ENCODE results near the gene PPP1R3D.

PPP1R3D gene, protein sequence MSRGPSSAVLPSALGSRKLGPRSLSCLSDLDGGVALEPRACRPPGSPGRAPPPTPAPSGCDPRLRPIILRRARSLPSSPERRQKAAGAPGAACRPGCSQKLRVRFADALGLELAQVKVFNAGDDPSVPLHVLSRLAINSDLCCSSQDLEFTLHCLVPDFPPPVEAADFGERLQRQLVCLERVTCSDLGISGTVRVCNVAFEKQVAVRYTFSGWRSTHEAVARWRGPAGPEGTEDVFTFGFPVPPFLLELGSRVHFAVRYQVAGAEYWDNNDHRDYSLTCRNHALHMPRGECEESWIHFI

GRCh38 chr20:59940129-59940955 is at the start of gene PPP1R3D, which contains the start of gene FAM217B:
PPP1R3D (minus strand) TSS chr20:59940305; CDS start chr20:59939931, 374 bp downstream.
FAM217B (plus strand) TSS chr20:59940389; CDS start chr20:59943944, 3,555 bp downstream.
- TF ChIP-seq, protein P1, sequence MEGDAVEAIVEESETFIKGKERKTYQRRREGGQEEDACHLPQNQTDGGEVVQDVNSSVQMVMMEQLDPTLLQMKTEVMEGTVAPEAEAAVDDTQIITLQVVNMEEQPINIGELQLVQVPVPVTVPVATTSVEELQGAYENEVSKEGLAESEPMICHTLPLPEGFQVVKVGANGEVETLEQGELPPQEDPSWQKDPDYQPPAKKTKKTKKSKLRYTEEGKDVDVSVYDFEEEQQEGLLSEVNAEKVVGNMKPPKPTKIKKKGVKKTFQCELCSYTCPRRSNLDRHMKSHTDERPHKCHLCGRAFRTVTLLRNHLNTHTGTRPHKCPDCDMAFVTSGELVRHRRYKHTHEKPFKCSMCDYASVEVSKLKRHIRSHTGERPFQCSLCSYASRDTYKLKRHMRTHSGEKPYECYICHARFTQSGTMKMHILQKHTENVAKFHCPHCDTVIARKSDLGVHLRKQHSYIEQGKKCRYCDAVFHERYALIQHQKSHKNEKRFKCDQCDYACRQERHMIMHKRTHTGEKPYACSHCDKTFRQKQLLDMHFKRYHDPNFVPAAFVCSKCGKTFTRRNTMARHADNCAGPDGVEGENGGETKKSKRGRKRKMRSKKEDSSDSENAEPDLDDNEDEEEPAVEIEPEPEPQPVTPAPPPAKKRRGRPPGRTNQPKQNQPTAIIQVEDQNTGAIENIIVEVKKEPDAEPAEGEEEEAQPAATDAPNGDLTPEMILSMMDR (IDR thresholded peaks at IDR 0.05; ENCODE audit: low read depth, low read length), result no peak
- peak within 1 kb of the TSS; percentile 90 for H3K4me3 ChIP-seq (ENCODE audit: low read depth, low read length)

GRCh38 chr20:59988141-59988540 is 48.0 kb upstream of the PPP1R3D start:
- TF ChIP-seq, protein P1 (IDR thresholded peaks at IDR 0.05; ENCODE audit: low read depth, low read length), result no peak
- no peak overlapping the region for H3K4me3 ChIP-seq (ENCODE audit: low read depth, low read length)

DNA sequence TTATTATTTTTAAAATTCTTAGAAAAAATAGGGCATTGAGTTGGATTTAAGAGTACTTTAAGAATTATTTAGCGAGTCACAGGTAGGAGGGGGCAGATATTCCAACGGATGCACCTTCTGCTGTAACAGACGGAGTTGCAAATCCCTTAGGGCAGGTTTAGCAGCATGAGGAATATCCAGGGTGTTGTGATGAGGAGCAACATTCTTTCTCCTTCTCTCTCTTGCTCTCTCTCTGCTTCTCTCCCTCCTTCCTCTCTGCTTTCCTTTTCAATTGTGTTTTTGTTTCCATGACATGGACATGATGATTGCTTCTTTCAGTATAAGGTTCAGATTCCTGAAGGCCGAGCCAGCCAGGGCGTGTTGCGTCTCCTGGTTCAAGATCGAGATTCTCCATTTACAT is 47.0 kb upstream of the PPP1R3D start:
- TF ChIP-seq, protein P1 (IDR thresholded peaks at IDR 0.05; ENCODE audit: low read depth, low read length), result no peak
- no peak overlapping the region for H3K4me3 ChIP-seq (ENCODE audit: low read depth, low read length)

DNA sequence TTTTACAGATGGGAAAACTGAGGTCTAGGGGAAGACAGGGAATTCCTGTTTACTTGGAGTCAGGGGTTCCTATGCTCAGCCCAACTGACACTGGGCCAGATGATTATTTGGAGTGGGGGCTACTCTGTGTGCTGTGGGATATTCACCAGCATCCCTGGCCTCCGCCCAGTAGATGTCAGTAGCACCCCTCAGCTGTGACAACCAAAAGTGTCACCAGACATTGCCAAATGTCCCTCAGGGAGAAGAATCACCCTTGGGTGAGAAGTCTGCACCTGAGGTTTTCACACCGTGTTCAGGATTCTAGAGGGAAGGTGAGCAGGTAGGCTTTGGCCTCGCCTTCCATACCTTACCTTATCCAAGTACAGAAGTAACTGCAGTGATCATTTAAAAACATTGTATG is 45.8 kb upstream of the PPP1R3D start:
- H3K4me3 ChIP-seq (ENCODE audit: low read depth, low read length), result no peak overlapping the region
- TF ChIP-seq, protein P1 (IDR thresholded peaks at IDR 0.05; ENCODE audit: low read depth, low read length), result no peak

GRCh38 chr20:59985164-59985563 is 45.1 kb upstream of the PPP1R3D start:
- TF ChIP-seq, protein P1 (IDR thresholded peaks at IDR 0.05; ENCODE audit: low read depth, low read length), result no peak
- H3K4me3 ChIP-seq (ENCODE audit: low read depth, low read length), result no peak overlapping the region

DNA sequence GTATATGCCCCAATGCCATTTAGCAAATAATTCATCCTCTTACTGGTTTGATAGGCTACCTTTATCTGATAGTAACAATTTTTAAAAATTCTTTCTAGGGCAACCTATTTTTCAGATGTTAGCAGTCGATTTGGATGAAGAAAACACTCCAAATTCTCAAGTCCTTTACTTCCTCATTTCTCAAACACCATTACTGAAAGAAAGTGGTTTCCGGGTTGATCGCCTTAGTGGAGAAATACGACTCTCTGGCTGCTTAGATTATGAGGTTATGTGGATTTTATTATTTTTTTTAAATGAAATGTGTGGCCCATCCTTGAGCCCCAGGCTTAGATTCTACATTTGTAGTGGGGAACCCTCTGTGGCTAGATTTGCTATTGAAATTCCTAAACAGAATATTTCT is 44.4 kb upstream of the PPP1R3D start:
- TF ChIP-seq, protein P1 (IDR thresholded peaks at IDR 0.05; ENCODE audit: low read depth, low read length), result no peak

DNA sequence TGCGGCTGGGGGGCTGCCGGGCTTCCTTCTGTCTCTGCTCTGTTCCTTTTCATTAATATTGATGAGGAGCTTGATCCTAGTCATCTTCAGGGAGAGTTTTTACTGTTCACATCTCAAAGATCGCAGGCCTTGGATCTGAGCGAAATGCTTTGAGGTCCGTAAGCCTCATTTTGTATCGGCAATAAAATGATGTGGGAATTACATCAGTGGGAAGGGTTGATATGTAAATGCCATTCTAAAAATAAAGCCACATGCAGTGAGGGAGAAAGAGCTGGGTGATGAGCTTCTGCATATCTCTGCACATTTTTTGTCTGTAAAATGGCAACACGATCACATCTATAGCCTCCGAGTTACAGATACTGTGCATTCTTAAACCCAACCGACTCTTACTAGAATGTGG is 43.0 kb upstream of the PPP1R3D start:
- no peak overlapping the region for H3K4me3 ChIP-seq (ENCODE audit: low read depth, low read length)
- TF ChIP-seq, protein P1 (IDR thresholded peaks at IDR 0.05; ENCODE audit: low read depth, low read length), result no peak

More for the DNA sequence above, 44.4 kb upstream of the PPP1R3D start:
- no peak overlapping the region for H3K4me3 ChIP-seq (ENCODE audit: low read depth, low read length)
